Stimulated activated naive CD4-positive, alpha-beta T cell (primary cell): ENCODE results near the gene TRIP10.
"Not testable (repeated sequence)": the region's sequence is repeated elsewhere in the genome, so short reads cannot be mapped to it uniquely, and the experiment has no call there.

Source experiments
- DNase-seq, 6 experiments: peaks; one replicate each; lab custom pipeline; 2025; lab: John Stamatoyannopoulos, UW

The TRIP10 gene

GRCh38 chr19:6767357-6768235 is 28.1 kb downstream of the TRIP10 start, which contains the start of gene SH2D3A:
SH2D3A (minus strand) TSS chr19:6767435; CDS start chr19:6763748, 3,687 bp downstream.
- DNase-seq = peak; percentile 95 to 98 (median 96)

GRCh38 chr19:6768236-6768785 is 28.8 kb downstream of the TRIP10 start:
- peak in 2 of 6 experiments; percentile 26 to 47 for DNase-seq

- DNase-seq = no peak
Measured at GRCh38 chr19:6769006-6769619, 29.6 kb downstream of the TRIP10 start.

GRCh38 chr19:6771648-6772027 is 32.2 kb downstream of the TRIP10 start:
- DNase-seq = not testable (repeated sequence)

GRCh38 chr19:6772028-6772865 is 32.8 kb downstream of the TRIP10 start, which contains the start of gene VAV1:
VAV1 (plus strand) TSS chr19:6772708; CDS start chr19:6772808, 100 bp downstream.
- DNase-seq = peak; percentile 69 to 84 (median 77)

GRCh38 chr19:6772866-6773322 is 33.4 kb downstream of the TRIP10 start:
- no peak for DNase-seq

- peak; percentile 12 to 50 (median 33) for DNase-seq
Measured at GRCh38 chr19:6773323-6773931, 33.9 kb downstream of the TRIP10 start.

- DNase-seq = no peak
Measured at GRCh38 chr19:6774821-6775707, 35.6 kb downstream of the TRIP10 start.

GRCh38 chr19:6776045-6776444 is 36.6 kb downstream of the TRIP10 start:
- not testable (repeated sequence) for DNase-seq

- DNase-seq = no peak
Measured at GRCh38 chr19:6776999-6777398, 37.5 kb downstream of the TRIP10 start.

GRCh38 chr19:6777434-6777833 is 38.0 kb downstream of the TRIP10 start:
- no peak for DNase-seq

- DNase-seq = no peak
Measured at GRCh38 chr19:6778386-6778785, 38.9 kb downstream of the TRIP10 start.

- no peak for DNase-seq
Measured at GRCh38 chr19:6779206-6779605, 39.7 kb downstream of the TRIP10 start.

GRCh38 chr19:6787393-6787792 is 47.9 kb downstream of the TRIP10 start:
- no peak for DNase-seq

GRCh38 chr19:6788896-6789295 is 49.4 kb downstream of the TRIP10 start:
- no peak for DNase-seq

GRCh38 chr19:6790194-6791128 is 51.0 kb downstream of the TRIP10 start:
- DNase-seq = peak in 1 of 6 experiments; percentile 12

- no peak for DNase-seq
Measured at GRCh38 chr19:6791237-6791636, 51.8 kb downstream of the TRIP10 start.

- DNase-seq = peak in 1 of 6 experiments; percentile 12
Measured at GRCh38 chr19:6793411-6793810, 53.9 kb downstream of the TRIP10 start.

GRCh38 chr19:6793973-6794372 is 54.5 kb downstream of the TRIP10 start:
- DNase-seq = no peak
